Measurements from ENCODE around the gene CHN2. TPM values are rescaled to one million over a fixed set of nuclear protein-coding genes. Genes with fewer than 3 reads are reported as not detected.

Gene CHN2
- total RNA-seq, 1 experiment from 2014 or later = 5.0 TPM

GRCh38 chr7:29453021-29453420 is 258.4 kb downstream of the CHN2 start:
- TF ChIP-seq CTCF (IDR thresholded peaks at IDR 0.05) (no peak), HMGXB4 (CRISPR knock-in tag; IDR thresholded peaks at IDR 0.05) (no peak), GTF2I (CRISPR knock-in tag; conservative IDR thresholded peaks at IDR 0.05) (no peak), CDX4 (CRISPR knock-in tag; IDR thresholded peaks at IDR 0.05; ENCODE audit: borderline replicate concordance) (no peak), PRDM15 (CRISPR knock-in tag; IDR thresholded peaks at IDR 0.05) (no peak), ZNF512 (CRISPR knock-in tag; IDR thresholded peaks at IDR 0.05; ENCODE audit: borderline replicate concordance) (no peak), FOXK1 (CRISPR knock-in tag; IDR thresholded peaks at IDR 0.05) (no peak), ATF6 (CRISPR knock-in tag; IDR thresholded peaks at IDR 0.05) (no peak), RORB (CRISPR knock-in tag; IDR thresholded peaks at IDR 0.05) (no peak)
- ChIA-PET POLR2A (no interaction called here), CTCF (no interaction called here)
- DNase-seq (ENCODE audit: low spot score) = no peak
- Mint-ChIP-seq H3K9me3 (no peaks in the 10 kb centered on the region), H3K4me1 (peaks cover 20% of the 10 kb centered on the region), H3K36me3 (no peaks in the 10 kb centered on the region), H3K27ac (no peak overlapping the region), H3K27me3 (ENCODE audit: low read depth) (no peaks in the 10 kb centered on the region), H3K4me3 (no peak overlapping the region)
- ATAC-seq = no peak

- Mint-ChIP-seq H3K4me3 (no peak overlapping the region), H3K9me3 (no peaks in the 10 kb centered on the region), H3K4me1 (peaks cover 25% of the 10 kb centered on the region), H3K36me3 (no peaks in the 10 kb centered on the region), H3K27me3 (ENCODE audit: low read depth) (no peaks in the 10 kb centered on the region), H3K27ac (no peak overlapping the region)
- ATAC-seq (no peak), DNase-seq (ENCODE audit: low spot score) (no peak)
- TF ChIP-seq NFATC4 (CRISPR knock-in tag; IDR thresholded peaks at IDR 0.05) (no peak), ETV6 (CRISPR knock-in tag; IDR thresholded peaks at IDR 0.05) (no peak), ZNF121 (CRISPR knock-in tag; IDR thresholded peaks at IDR 0.05) (no peak), KAT7 (CRISPR knock-in tag; IDR thresholded peaks at IDR 0.05; ENCODE audit: borderline replicate concordance) (no peak), ZNF425 (CRISPR knock-in tag; conservative IDR thresholded peaks at IDR 0.05) (no peak)
- ChIA-PET CTCF (no interaction called here), POLR2A (no interaction called here)
These were observed 259.9 kb downstream of the CHN2 start for GRCh38 chr7:29454464-29454863.

All from WTC11 (cell line).